Measurements from ENCODE around the gene ADORA2B. TPM values are rescaled to one million over a fixed set of nuclear protein-coding genes. Genes with fewer than 3 reads are reported as not detected.

Gene ADORA2B
- total and polyA plus RNA-seq, 2 of the 8 experiments (the other 6 are each of a cell fraction or from before 2014, with no cell fraction given) = 2.6 to 8.2 TPM

DNA sequence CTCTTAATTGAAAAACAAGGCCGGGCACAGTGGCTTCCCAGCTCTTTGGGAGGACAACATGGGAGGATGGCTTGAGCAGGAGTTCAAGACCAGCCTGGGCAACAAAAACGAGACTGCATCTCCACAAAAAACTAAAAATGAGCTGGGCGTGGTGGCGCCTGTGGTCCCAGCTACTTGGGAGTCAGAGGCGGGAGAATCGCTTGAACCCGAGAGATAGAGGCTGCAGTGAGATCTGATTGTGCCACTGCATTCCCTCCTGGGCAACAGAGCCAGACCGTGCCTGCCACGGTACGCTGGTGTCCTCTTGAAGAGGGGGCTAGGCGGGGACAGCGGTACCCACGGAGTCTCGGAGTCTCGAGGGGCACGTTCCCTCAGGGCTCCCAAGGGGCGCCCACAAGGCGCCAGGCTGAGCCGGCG lies 27.9 kb upstream of the ADORA2B start:
- H3K14ac ChIP-seq (ENCODE audit: insufficient read length) = no peak overlapping the region
- H3K23ac ChIP-seq (ENCODE audit: insufficient read length) = no peak overlapping the region
- no peaks in the 10 kb centered on the region for H4K20me1 ChIP-seq (replicated peaks in 1 of 2; ENCODE audit: control insufficient read depth in 1 of 2, insufficient read depth in 2 of 2, low read length in 2 of 2)
- peaks cover 0 to 4% (median 3%) of the 10 kb centered on the region in 4 experiments; a peak in 4 of 7 replicates for H3K4me1 ChIP-seq (replicated peaks in 1 of 4; ENCODE audit: control insufficient read depth in 3 of 4, insufficient read depth in 4 of 4, low read length in 3 of 4)
- H2BK120ac ChIP-seq (replicated peaks; ENCODE audit: low read depth, low read length) = no peak overlapping the region
- ChIA-PET POLR2A (ENCODE audit: partially characterized antibody) (no interaction called here), CTCF (ENCODE audit: partially characterized antibody) (interaction anchor here (1.2 to 1.6 kb wide), 3 partner anchors 36 to 83 kb away, joined by 3 to 6 read pairs (median 4); partner anchors contain the start of genes TTC19 and ZSWIM7)
- H3K4ac ChIP-seq (replicated peaks; ENCODE audit: insufficient read length, low read depth, low read length) = no peak overlapping the region
- no peak overlapping the region for H2BK5ac ChIP-seq (ENCODE audit: low read depth, low read length)
- no peaks in the 10 kb centered on the region for H3K79me2 ChIP-seq (ENCODE audit: control insufficient read depth in 1 of 2, insufficient read depth in 2 of 2, low read length in 2 of 2)
- 42% methylated on average over 14 of the region's 20 CpGs; no CpG with 5 or more reads in 1 of the 2 experiments for WGBS, 2 experiments (ENCODE audit: extremely low coverage in 1 of 2, insufficient coverage in 1 of 2, insufficient read length in 1 of 2, insufficient replicate concordance in 2 of 2, low coverage in 1 of 2, low lambda C conversion rate in 2 of 2, missing lambda C conversion rate in 1 of 2)
- DNase-seq (ENCODE audit: low read depth in 1 of 2, low spot score in 2 of 2) (no peak), FAIRE-seq (no peak)
- H3K27ac ChIP-seq (ENCODE audit: low read depth, low read length) = no peak overlapping the region
- no peak overlapping the region for H2AK5ac ChIP-seq (ENCODE audit: low read depth, low read length)
- 0 out of 2 replicates have a peak overlapping the region, but pooled peaks have one; percentile 82 for H3K18ac ChIP-seq (ENCODE audit: extremely low read depth, low read length)
- peaks cover 3% of the 10 kb centered on the region; the same call in 1 of the 2 replicates for H3K23me2 ChIP-seq (ENCODE audit: low read depth, low read length)
- no peak overlapping the region for H2BK15ac ChIP-seq (ENCODE audit: low read length)
- TF ChIP-seq SUZ12 (IDR thresholded peaks at IDR 0.05; ENCODE audit: low read length) (peak; percentile 34; the same call in 1 of the 2 replicates), TAF1 (IDR thresholded peaks at IDR 0.05; ENCODE audit: low read depth, low read length) (no peak)
- TF ChIP-seq, protein P1, sequence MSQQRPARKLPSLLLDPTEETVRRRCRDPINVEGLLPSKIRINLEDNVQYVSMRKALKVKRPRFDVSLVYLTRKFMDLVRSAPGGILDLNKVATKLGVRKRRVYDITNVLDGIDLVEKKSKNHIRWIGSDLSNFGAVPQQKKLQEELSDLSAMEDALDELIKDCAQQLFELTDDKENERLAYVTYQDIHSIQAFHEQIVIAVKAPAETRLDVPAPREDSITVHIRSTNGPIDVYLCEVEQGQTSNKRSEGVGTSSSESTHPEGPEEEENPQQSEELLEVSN (IDR thresholded peaks at IDR 0.05) = peak; percentile 65
- H3K79me1 ChIP-seq (ENCODE audit: low read depth, low read length) = no peaks in the 10 kb centered on the region
- H3K9ac ChIP-seq (replicated peaks in 1 of 4; ENCODE audit: extremely low read depth in 1 of 4, low read depth in 3 of 4, low read length in 3 of 4) = peak overlapping the region in 1 of 4 experiments; percentile 6; a peak in 2 of 7 replicates
- peak overlapping the region; percentile 33 to 61 (median 36); a peak in 6 of 8 replicates for H3K4me3 ChIP-seq (ENCODE audit: extremely low read depth in 1 of 4, insufficient read depth in 2 of 4, low read depth in 3 of 4, low read length in 4 of 4)
- H3K27me3 ChIP-seq (replicated peaks in 1 of 4; ENCODE audit: control insufficient read depth in 3 of 4, extremely low read depth in 1 of 4, insufficient read depth in 3 of 4, low read length in 3 of 4) = peaks cover 0 to 23% (median 9%) of the 10 kb centered on the region in 4 experiments; a peak in 5 of 7 replicates
- no peak overlapping the region for H3K56ac ChIP-seq (replicated peaks; ENCODE audit: insufficient read length, low read depth, low read length)
- H4K5ac ChIP-seq (ENCODE audit: insufficient read length, low read depth, low read length) = no peak overlapping the region
- H3K9me3 ChIP-seq (ENCODE audit: insufficient read depth in 2 of 2, low read depth in 1 of 2, low read length in 1 of 2) = peaks cover 0 to 3% of the 10 kb centered on the region in 2 experiments; a peak in 1 of 4 replicates
- no peak overlapping the region for H4K91ac ChIP-seq (replicated peaks; ENCODE audit: insufficient read length, low read length)
- peak overlapping the region; percentile 84; the same call in 1 of the 2 replicates for H2BK12ac ChIP-seq (ENCODE audit: low read depth, low read length)
- H4K8ac ChIP-seq (ENCODE audit: extremely low read depth, insufficient read depth, low read length) = peak overlapping the region; percentile 65; the same call in 1 of the 2 replicates
- no peak overlapping the region; the same call in 1 of the 2 replicates for H2BK20ac ChIP-seq (ENCODE audit: low read length)
- peak overlapping the region; percentile 55 to 83 for H3K4me2 ChIP-seq (ENCODE audit: insufficient read depth in 1 of 2, low read depth in 2 of 2, low read length in 2 of 2)
- no peaks in the 10 kb centered on the region for H3K36me3 ChIP-seq (ENCODE audit: control insufficient read depth in 2 of 4, insufficient read depth in 4 of 4, low read length in 3 of 4)
- H2AFZ ChIP-seq (ENCODE audit: low read length) = peak overlapping the region; percentile 94
